HepG2 (cell line): ENCODE measurements around the gene ITIH1. TPM values are rescaled to one million over a fixed set of nuclear protein-coding genes. Genes with fewer than 3 reads are reported as not detected.

ENCODE experiments used
- ATRX ChIP-seq: sonication (generic); formaldehyde crosslinking; IDR thresholded peaks from 2 replicates; pipeline ENCODE4 v1.4.0; 2020; ENCODE audit warnings: missing genetic modification reagents, borderline replicate concordance
- ELF1 ChIP-seq: sonication (generic); formaldehyde crosslinking; IDR thresholded peaks from 2 replicates; pipeline ENCODE4 v1.4.0; 2020; ENCODE audit warnings: missing genetic modification reagents
- GATA4 ChIP-seq: sonication (generic); IDR thresholded peaks from 2 replicates; pipeline ENCODE4 v1.6.1; 2016; ENCODE audit warnings: antibody characterized with exemption, low read depth, borderline replicate concordance
- KLF15 ChIP-seq: sonication (generic); formaldehyde crosslinking; IDR thresholded peaks from 2 replicates; pipeline ENCODE4 v1.8.1; 2023; ENCODE audit warnings: borderline replicate concordance, mild to moderate bottlenecking, inconsistent platforms, missing genetic modification reagents, mixed read lengths
- LCORL ChIP-seq, 2 experiments: fragments of 450-650 bp in 1 of 2; sonication (generic) in 1 of 2; formaldehyde crosslinking in 1 of 2; IDR thresholded peaks; 2 replicates each; pipeline versions ENCODE4 v1.5.0 to v1.6.1; 2017 to 2020; ENCODE audit warnings: antibody characterized with exemption in 1 of 2, missing genetic modification reagents in 1 of 2
- NCOR1 ChIP-seq: fragments of 200-600 bp; sonication (generic); IDR thresholded peaks from 2 replicates; pipeline ENCODE4 v1.7.0; 2017; ENCODE audit warnings: antibody characterized with exemption, low read length, borderline replicate concordance
- NFIC ChIP-seq: IDR thresholded peaks from 2 replicates; pipeline ENCODE4 v1.6.1; 2012; ENCODE audit warnings: mild to moderate bottlenecking, low read length, inconsistent platforms
- SKI ChIP-seq: fragments of 450-650 bp; IDR thresholded peaks from one replicate; pipeline ENCODE4 v1.6.1; 2018; ENCODE audit warnings: mild to moderate bottlenecking; ENCODE audit not compliant: partially characterized antibody
- STAG1 ChIP-seq: sonication (generic); formaldehyde crosslinking; IDR thresholded peaks from 2 replicates; pipeline ENCODE4 v1.4.0; 2020; ENCODE audit warnings: missing genetic modification reagents
- STAT5B ChIP-seq: sonication (generic); formaldehyde crosslinking; IDR thresholded peaks from 2 replicates; pipeline ENCODE4 v1.4.0; 2020; ENCODE audit warnings: missing genetic modification reagents
- ZC3H13 ChIP-seq: sonication (generic); formaldehyde crosslinking; IDR thresholded peaks from 2 replicates; pipeline ENCODE4 v1.8.1; 2023; ENCODE audit warnings: mild to moderate bottlenecking, missing genetic modification reagents, moderate library complexity
- ZNF274 ChIP-seq: sonication (generic); formaldehyde crosslinking; IDR thresholded peaks from 2 replicates; pipeline ENCODE4 v1.5.1; 2020; ENCODE audit warnings: mild to moderate bottlenecking, missing genetic modification reagents
- ZNF282 ChIP-seq: fragments of 450-650 bp; IDR thresholded peaks from 2 replicates; pipeline ENCODE4 v1.6.1; 2018; ENCODE audit not compliant: partially characterized antibody
- polyA plus RNA-seq, 8 experiments: library from polyadenylated mRNA; depleted of rRNA in 3 of 8; stranded (reverse) in 7 of 8; unstranded in 1 of 8; fragments of >200 nt; fragmentation: Illumina TruSeq in 4 of 8; extraction: Trizol in 4 of 8; gene quantifications; 2 replicates each; pipeline versions ENCODE4 v1.2.1 to v1.2.3, GENCODE V29; 2011 to 2016; ENCODE audit warnings: low read depth in 4 of 8, missing spikeins in 1 of 8, mixed read lengths in 1 of 8; ENCODE audit not compliant: insufficient read depth in 1 of 8
- total RNA-seq, 5 experiments: library from RNA; depleted of rRNA; stranded (reverse); fragments of >200 nt; fragmentation: Illumina TruSeq; extraction: Trizol; gene quantifications; 2 replicates each; pipeline ENCODE4 v1.2.3, GENCODE V29; 2016; ENCODE audit warnings: low read depth in 1 of 5
- TF ChIP-seq, protein P1 (sequence below): sonication (generic); formaldehyde crosslinking; IDR thresholded peaks from 2 replicates; pipeline ENCODE4 v1.8.1; 2023; ENCODE audit warnings: mild to moderate bottlenecking, missing genetic modification reagents
- TF ChIP-seq, protein P2 (sequence below): sonication (generic); formaldehyde crosslinking; conservative IDR thresholded peaks from 2 replicates; pipeline ENCODE4 v1.4.0; 2020; ENCODE audit warnings: missing genetic modification reagents
- TF ChIP-seq, protein P3 (sequence below): sonication (generic); formaldehyde crosslinking; IDR thresholded peaks from 2 replicates; pipeline ENCODE4 v1.5.0; 2020; ENCODE audit warnings: missing genetic modification reagents
- TF ChIP-seq, protein P4 (sequence below): sonication (generic); formaldehyde crosslinking; IDR thresholded peaks from 2 replicates; pipeline ENCODE4 v1.5.0; 2020; ENCODE audit warnings: mild to moderate bottlenecking, missing genetic modification reagents, borderline replicate concordance

ITIH1 gene
- total and polyA plus RNA-seq, 2 of the 13 experiments (the other 11 are each of a cell fraction or from before 2014, with no cell fraction given): 12.3 to 19.6 TPM

DNA sequence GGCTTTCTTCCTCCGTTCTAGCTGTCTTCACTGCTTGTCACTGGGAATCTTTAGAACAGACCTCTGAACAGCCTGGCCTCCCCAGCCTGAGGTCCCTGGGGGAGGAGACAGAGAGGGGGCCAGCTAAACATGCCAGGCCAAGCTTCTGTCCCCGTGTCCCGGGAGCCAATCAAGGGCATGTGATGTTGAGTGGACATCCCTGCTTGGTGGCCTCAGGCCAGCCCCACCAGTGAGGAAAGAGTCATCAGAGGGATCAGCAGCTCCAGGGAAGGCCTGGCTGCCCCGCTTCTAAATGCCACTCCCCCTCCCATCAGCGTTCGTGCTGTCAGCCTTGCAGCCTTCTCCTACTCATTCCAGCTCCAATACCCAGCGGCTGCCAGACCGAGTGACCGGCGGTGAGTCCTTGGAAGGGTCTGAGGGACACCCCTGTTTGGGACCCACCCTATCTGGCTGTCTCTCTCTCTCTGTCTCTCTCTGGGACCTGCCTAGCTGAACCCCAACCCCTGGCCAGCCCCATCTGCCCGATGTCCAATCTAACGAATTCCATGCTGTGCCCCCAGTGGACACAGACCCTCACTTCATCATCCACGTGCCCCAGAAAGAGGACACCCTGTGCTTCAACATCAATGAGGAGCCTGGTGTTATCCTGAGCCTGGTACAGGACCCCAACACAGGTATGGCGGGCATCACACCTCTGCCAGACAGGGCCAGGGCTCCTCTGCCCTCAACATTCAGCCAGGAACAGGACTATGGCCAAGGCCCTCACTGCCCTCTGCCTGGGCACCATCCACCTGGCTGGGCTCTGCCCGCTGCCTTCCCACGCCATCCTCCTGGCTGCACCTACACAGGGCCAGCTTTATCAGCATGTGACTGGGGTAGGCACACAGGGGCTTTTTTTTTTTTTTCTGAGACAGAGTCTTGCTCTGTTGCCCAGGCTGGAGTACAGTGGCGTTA lies 10.6 kb downstream of the ITIH1 start (continued):
- TF ChIP-seq, protein P1, sequence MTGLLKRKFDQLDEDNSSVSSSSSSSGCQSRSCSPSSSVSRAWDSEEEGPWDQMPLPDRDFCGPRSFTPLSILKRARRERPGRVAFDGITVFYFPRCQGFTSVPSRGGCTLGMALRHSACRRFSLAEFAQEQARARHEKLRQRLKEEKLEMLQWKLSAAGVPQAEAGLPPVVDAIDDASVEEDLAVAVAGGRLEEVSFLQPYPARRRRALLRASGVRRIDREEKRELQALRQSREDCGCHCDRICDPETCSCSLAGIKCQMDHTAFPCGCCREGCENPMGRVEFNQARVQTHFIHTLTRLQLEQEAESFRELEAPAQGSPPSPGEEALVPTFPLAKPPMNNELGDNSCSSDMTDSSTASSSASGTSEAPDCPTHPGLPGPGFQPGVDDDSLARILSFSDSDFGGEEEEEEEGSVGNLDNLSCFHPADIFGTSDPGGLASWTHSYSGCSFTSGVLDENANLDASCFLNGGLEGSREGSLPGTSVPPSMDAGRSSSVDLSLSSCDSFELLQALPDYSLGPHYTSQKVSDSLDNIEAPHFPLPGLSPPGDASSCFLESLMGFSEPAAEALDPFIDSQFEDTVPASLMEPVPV (CRISPR knock-in tag): no peak
- TF ChIP-seq STAG1 (CRISPR knock-in tag) (no peak), NFIC (no peak), GATA4 (no peak), NCOR1 (no peak), ZNF274 (CRISPR knock-in tag) (no peak), ZC3H13 (CRISPR knock-in tag) (0 out of 2 replicates have a peak, but pooled peaks have one; percentile 51), ATRX (CRISPR knock-in tag) (no peak), ZNF282 (no peak), ELF1 (no peak), KLF15 (CRISPR knock-in tag) (no peak), LCORL (IDR thresholded peaks at IDR 0.05) (no peak), LCORL (CRISPR knock-in tag; IDR thresholded peaks at IDR 0.05) (peak; percentile 69), SKI (no peak), STAT5B (CRISPR knock-in tag) (no peak)
- TF ChIP-seq, protein P2, sequence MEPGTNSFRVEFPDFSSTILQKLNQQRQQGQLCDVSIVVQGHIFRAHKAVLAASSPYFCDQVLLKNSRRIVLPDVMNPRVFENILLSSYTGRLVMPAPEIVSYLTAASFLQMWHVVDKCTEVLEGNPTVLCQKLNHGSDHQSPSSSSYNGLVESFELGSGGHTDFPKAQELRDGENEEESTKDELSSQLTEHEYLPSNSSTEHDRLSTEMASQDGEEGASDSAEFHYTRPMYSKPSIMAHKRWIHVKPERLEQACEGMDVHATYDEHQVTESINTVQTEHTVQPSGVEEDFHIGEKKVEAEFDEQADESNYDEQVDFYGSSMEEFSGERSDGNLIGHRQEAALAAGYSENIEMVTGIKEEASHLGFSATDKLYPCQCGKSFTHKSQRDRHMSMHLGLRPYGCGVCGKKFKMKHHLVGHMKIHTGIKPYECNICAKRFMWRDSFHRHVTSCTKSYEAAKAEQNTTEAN: no peak
- TF ChIP-seq, protein P3, sequence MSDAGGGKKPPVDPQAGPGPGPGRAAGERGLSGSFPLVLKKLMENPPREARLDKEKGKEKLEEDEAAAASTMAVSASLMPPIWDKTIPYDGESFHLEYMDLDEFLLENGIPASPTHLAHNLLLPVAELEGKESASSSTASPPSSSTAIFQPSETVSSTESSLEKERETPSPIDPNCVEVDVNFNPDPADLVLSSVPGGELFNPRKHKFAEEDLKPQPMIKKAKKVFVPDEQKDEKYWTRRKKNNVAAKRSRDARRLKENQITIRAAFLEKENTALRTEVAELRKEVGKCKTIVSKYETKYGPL (CRISPR knock-in tag): no peak
- TF ChIP-seq, protein P4, sequence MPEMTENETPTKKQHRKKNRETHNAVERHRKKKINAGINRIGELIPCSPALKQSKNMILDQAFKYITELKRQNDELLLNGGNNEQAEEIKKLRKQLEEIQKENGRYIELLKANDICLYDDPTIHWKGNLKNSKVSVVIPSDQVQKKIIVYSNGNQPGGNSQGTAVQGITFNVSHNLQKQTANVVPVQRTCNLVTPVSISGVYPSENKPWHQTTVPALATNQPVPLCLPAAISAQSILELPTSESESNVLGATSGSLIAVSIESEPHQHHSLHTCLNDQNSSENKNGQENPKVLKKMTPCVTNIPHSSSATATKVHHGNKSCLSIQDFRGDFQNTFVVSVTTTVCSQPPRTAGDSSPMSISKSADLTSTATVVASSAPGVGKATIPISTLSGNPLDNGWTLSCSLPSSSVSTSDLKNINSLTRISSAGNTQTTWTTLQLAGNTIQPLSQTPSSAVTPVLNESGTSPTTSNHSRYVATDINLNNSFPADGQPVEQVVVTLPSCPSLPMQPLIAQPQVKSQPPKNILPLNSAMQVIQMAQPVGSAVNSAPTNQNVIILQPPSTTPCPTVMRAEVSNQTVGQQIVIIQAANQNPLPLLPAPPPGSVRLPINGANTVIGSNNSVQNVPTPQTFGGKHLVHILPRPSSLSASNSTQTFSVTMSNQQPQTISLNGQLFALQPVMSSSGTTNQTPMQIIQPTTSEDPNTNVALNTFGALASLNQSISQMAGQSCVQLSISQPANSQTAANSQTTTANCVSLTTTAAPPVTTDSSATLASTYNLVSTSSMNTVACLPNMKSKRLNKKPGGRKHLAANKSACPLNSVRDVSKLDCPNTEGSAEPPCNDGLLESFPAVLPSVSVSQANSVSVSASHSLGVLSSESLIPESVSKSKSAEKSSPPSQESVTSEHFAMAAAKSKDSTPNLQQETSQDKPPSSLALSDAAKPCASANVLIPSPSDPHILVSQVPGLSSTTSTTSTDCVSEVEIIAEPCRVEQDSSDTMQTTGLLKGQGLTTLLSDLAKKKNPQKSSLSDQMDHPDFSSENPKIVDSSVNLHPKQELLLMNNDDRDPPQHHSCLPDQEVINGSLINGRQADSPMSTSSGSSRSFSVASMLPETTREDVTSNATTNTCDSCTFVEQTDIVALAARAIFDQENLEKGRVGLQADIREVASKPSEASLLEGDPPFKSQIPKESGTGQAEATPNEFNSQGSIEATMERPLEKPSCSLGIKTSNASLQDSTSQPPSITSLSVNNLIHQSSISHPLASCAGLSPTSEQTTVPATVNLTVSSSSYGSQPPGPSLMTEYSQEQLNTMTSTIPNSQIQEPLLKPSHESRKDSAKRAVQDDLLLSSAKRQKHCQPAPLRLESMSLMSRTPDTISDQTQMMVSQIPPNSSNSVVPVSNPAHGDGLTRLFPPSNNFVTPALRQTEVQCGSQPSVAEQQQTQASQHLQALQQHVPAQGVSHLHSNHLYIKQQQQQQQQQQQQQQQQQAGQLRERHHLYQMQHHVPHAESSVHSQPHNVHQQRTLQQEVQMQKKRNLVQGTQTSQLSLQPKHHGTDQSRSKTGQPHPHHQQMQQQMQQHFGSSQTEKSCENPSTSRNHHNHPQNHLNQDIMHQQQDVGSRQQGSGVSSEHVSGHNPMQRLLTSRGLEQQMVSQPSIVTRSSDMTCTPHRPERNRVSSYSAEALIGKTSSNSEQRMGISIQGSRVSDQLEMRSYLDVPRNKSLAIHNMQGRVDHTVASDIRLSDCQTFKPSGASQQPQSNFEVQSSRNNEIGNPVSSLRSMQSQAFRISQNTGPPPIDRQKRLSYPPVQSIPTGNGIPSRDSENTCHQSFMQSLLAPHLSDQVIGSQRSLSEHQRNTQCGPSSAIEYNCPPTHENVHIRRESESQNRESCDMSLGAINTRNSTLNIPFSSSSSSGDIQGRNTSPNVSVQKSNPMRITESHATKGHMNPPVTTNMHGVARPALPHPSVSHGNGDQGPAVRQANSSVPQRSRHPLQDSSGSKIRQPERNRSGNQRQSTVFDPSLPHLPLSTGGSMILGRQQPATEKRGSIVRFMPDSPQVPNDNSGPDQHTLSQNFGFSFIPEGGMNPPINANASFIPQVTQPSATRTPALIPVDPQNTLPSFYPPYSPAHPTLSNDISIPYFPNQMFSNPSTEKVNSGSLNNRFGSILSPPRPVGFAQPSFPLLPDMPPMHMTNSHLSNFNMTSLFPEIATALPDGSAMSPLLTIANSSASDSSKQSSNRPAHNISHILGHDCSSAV (CRISPR knock-in tag): no peak
